ENCODE results near the gene SCNN1G. TPM values are rescaled to one million over a fixed set of nuclear protein-coding genes. Genes with fewer than 3 reads are reported as not detected.

SCNN1G gene
- polyA plus RNA-seq, 2 of the 4 experiments (the other 2 are of a cell fraction) = 0.03 to 0.05 TPM

- Histone ChIP-seq H3K27ac (no peak overlapping the region), H3K9me3 (peaks cover 24% of the 10 kb centered on the region), H3K4me3 (no peak overlapping the region), H3K4me2 (no peak overlapping the region), H3K4me1 (peaks cover 35% of the 10 kb centered on the region)
- 100% methylated on average over 2 of the region's 2 CpGs for whole genome bisulfite sequencing (ENCODE audit: missing lambda C conversion rate)
- ChIA-PET POLR2A (no interaction called here), CTCF (no interaction called here)
- no peak for FAIRE-seq
- ATAC-seq = no peak
- DNase-seq (ENCODE audit: low read depth in 1 of 2, low spot score in 1 of 2) = no peak
- TF ChIP-seq PHF8 (IDR thresholded peaks at IDR 0.05; ENCODE audit: borderline replicate concordance, low read depth) (no peak), CBX2 (IDR thresholded peaks at IDR 0.05; ENCODE audit: borderline replicate concordance, low read depth) (no peak), ELK1 (IDR thresholded peaks at IDR 0.05; ENCODE audit: low read depth, low read length) (no peak), FOSL2 (IDR thresholded peaks at IDR 0.05) (no peak), FOSL2 (CRISPR knock-in tag; IDR thresholded peaks at IDR 0.05) (no peak), SREBF2 (IDR thresholded peaks at IDR 0.05) (no peak), TFCP2L1 (CRISPR knock-in tag; IDR thresholded peaks at IDR 0.05) (no peak), POLR2A (IDR thresholded peaks at IDR 0.05; ENCODE audit: low read length) (no peak), HOXA7 (CRISPR knock-in tag; IDR thresholded peaks at IDR 0.05) (no peak), CHD4 (IDR thresholded peaks at IDR 0.05; ENCODE audit: borderline replicate concordance) (no peak), GATA3 (IDR thresholded peaks at IDR 0.05; ENCODE audit: borderline replicate concordance) (no peak), NR3C1 (IDR thresholded peaks at IDR 0.05) (no peak), REST (IDR thresholded peaks at IDR 0.05) (no peak), BHLHE40 (IDR thresholded peaks at IDR 0.05; ENCODE audit: low read depth, low read length) (no peak)
- TF ChIP-seq, protein P1, sequence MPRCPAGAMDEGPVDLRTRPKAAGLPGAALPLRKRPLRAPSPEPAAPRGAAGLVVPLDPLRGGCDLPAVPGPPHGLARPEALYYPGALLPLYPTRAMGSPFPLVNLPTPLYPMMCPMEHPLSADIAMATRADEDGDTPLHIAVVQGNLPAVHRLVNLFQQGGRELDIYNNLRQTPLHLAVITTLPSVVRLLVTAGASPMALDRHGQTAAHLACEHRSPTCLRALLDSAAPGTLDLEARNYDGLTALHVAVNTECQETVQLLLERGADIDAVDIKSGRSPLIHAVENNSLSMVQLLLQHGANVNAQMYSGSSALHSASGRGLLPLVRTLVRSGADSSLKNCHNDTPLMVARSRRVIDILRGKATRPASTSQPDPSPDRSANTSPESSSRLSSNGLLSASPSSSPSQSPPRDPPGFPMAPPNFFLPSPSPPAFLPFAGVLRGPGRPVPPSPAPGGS (IDR thresholded peaks at IDR 0.05) = no peak
- TF ChIP-seq, protein P2, sequence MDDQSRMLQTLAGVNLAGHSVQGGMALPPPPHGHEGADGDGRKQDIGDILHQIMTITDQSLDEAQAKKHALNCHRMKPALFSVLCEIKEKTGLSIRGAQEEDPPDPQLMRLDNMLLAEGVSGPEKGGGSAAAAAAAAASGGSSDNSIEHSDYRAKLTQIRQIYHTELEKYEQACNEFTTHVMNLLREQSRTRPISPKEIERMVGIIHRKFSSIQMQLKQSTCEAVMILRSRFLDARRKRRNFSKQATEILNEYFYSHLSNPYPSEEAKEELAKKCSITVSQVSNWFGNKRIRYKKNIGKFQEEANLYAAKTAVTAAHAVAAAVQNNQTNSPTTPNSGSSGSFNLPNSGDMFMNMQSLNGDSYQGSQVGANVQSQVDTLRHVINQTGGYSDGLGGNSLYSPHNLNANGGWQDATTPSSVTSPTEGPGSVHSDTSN (IDR thresholded peaks at IDR 0.05) = no peak
Observed at GRCh38 chr16:23140107-23140506, 42.4 kb upstream of the SCNN1G start.

DNA sequence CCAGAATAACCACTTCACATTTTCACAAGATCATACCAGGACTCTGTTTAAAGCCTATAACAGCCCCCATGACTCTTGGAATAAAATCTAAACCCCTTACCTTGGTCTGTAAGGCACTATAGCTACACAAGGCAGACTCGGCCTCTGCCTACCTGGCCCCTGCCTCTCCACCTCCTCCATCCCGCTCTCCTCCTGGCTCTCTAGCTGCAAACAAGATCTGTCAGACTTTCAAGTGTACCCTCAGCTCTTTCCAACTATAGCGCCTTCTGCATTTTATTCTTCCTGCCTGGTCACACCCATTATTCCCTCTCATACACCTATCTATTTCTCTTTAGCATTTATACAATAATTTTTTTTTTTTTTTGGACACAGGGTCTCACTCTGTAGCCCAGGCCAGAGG is 41.5 kb upstream of the SCNN1G start:
- Histone ChIP-seq H3K9me3 (peaks cover 22% of the 10 kb centered on the region), H3K4me2 (no peak overlapping the region), H3K4me3 (no peak overlapping the region), H3K27ac (no peak overlapping the region), H3K4me1 (peaks cover 44% of the 10 kb centered on the region)
- ATAC-seq (no peak), DNase-seq (ENCODE audit: low read depth in 1 of 2, low spot score in 1 of 2) (no peak), FAIRE-seq (no peak)
- CTCF ChIA-PET = interaction anchor here (0.8 kb wide), 1 partner anchor 812 kb away, joined by 3 read pairs; no protein-coding TSS in a partner anchor
- POLR2A ChIA-PET = no interaction called here
- no peak for TF ChIP-seq ZC3H11A (IDR thresholded peaks at IDR 0.05)
- TF ChIP-seq HDAC2 (IDR thresholded peaks at IDR 0.05) = no peak
- no peak for TF ChIP-seq NFE2L2 (conservative IDR thresholded peaks at IDR 0.05; ENCODE audit: low read length)
- no peak for TF ChIP-seq GATA3 (IDR thresholded peaks at IDR 0.05; ENCODE audit: borderline replicate concordance)
- no peak for TF ChIP-seq TFCP2L1 (CRISPR knock-in tag; IDR thresholded peaks at IDR 0.05)
- TF ChIP-seq EHF (CRISPR knock-in tag; IDR thresholded peaks at IDR 0.05) = no peak
- no peak for TF ChIP-seq ZNF302 (CRISPR knock-in tag; IDR thresholded peaks at IDR 0.05)
- TF ChIP-seq NR3C1 (IDR thresholded peaks at IDR 0.05) = no peak
- TF ChIP-seq HOXA7 (CRISPR knock-in tag; IDR thresholded peaks at IDR 0.05) = no peak
- no peak for TF ChIP-seq RARB (CRISPR knock-in tag; IDR thresholded peaks at IDR 0.05)
- TF ChIP-seq HOXB5 (CRISPR knock-in tag; IDR thresholded peaks at IDR 0.05) = no peak
- TF ChIP-seq ZSCAN20 (CRISPR knock-in tag; IDR thresholded peaks at IDR 0.05) = no peak
- TF ChIP-seq KDM1A (IDR thresholded peaks at IDR 0.05; ENCODE audit: low read depth) = no peak
- TF ChIP-seq, protein P3, sequence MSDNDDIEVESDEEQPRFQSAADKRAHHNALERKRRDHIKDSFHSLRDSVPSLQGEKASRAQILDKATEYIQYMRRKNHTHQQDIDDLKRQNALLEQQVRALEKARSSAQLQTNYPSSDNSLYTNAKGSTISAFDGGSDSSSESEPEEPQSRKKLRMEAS (IDR thresholded peaks at IDR 0.05) = no peak
- TF ChIP-seq JUNB (IDR thresholded peaks at IDR 0.05) = no peak
- TF ChIP-seq JUN (IDR thresholded peaks at IDR 0.05) = no peak
- no peak for TF ChIP-seq SREBF2 (IDR thresholded peaks at IDR 0.05)
- TF ChIP-seq SMC3 (IDR thresholded peaks at IDR 0.05) = no peak
- no peak for TF ChIP-seq ELK1 (IDR thresholded peaks at IDR 0.05; ENCODE audit: low read depth, low read length)
- TF ChIP-seq CBX8 (IDR thresholded peaks at IDR 0.05) = no peak
- WGBS (ENCODE audit: missing lambda C conversion rate) = 94% methylated on average over 3 of the region's 3 CpGs
